ENCODE measurements around the gene IL1A. TPM values are rescaled to one million over a fixed set of nuclear protein-coding genes. Genes with fewer than 3 reads are reported as not detected.

IL1A gene
- total RNA-seq, 1 experiment from 2014 or later = 0.10 TPM

GRCh38 chr2:112828251-112828691 lies 44.0 kb upstream of the IL1A start:
- no peak overlapping the region for H2AFZ ChIP-seq (ENCODE audit: low read depth, low read length, poor library complexity, severe bottlenecking)
- peaks cover 7 to 9% of the 10 kb centered on the region in 2 experiments; a peak in 2 of 4 replicates for H3K4me1 ChIP-seq (ENCODE audit: control insufficient read depth in 1 of 2, insufficient read depth in 2 of 2, low read length in 2 of 2)
- no peaks in the 10 kb centered on the region for H3K27me3 ChIP-seq (ENCODE audit: insufficient read depth, low read length)
- intact Hi-C loops (cut with micrococcal nuclease) = no loop called here
- no peak overlapping the region for H3K4me2 ChIP-seq (ENCODE audit: low read length)
- no peak for ATAC-seq
- H3K9me3 ChIP-seq (ENCODE audit: control insufficient read depth in 1 of 2, insufficient read depth in 1 of 2, low read depth in 1 of 2, low read length in 2 of 2) = no peaks in the 10 kb centered on the region
- H3K36me3 ChIP-seq (ENCODE audit: control insufficient read depth in 1 of 2, insufficient read depth in 2 of 2, low read length in 2 of 2) = no peaks in the 10 kb centered on the region
- H3K27ac ChIP-seq (ENCODE audit: low read depth, low read length) = no peak overlapping the region
- no peak overlapping the region for H3K4me3 ChIP-seq (replicated peaks in 1 of 2; ENCODE audit: low read depth in 1 of 2, low read length in 2 of 2)
- BruUV-seq (replicated peaks) = no TSS peak
- no peaks in the 10 kb centered on the region for H3K9me2 ChIP-seq (ENCODE audit: insufficient read depth)
- H3K9ac ChIP-seq (ENCODE audit: low read length) = no peak overlapping the region
- H3K79me2 ChIP-seq (ENCODE audit: insufficient read depth, low read length) = no peaks in the 10 kb centered on the region
- DNase-seq (ENCODE audit: low read depth, low spot score) = no peak
- ChIA-PET RAD21 (ENCODE audit: low non-redundant PET in 1 of 2, low total read pairs in 2 of 2, uncharacterized antibody in 2 of 2, unreplicated experiment in 2 of 2) (no interaction called here), POLR2A (no interaction called here), CTCF (no interaction called here)
- no peaks in the 10 kb centered on the region for H4K20me1 ChIP-seq (ENCODE audit: insufficient read depth)
- TF ChIP-seq EGR1 (IDR thresholded peaks at IDR 0.05; ENCODE audit: low read depth) (no peak), RAD21 (IDR thresholded peaks at IDR 0.05; ENCODE audit: low read depth) (no peak), CEBPB (IDR thresholded peaks at IDR 0.05; ENCODE audit: low read depth) (no peak), POLR2A (IDR thresholded peaks at IDR 0.05; ENCODE audit: borderline replicate concordance, extremely low read depth, insufficient read depth, insufficient read length) (no peak), EZH2phosphoT487 (IDR thresholded peaks at IDR 0.05; ENCODE audit: borderline replicate concordance) (no peak), POLR2AphosphoS5 (IDR thresholded peaks at IDR 0.05; ENCODE audit: low read depth, low read length) (no peak), CBX3 (IDR thresholded peaks at IDR 0.05; ENCODE audit: low read depth) (no peak)

- CTCF ChIA-PET = no interaction called here
- no peaks in the 10 kb centered on the region for H3K79me2 ChIP-seq (ENCODE audit: insufficient read depth, low read length)
- POLR2A ChIA-PET = no interaction called here
- H3K27ac ChIP-seq (ENCODE audit: low read depth, low read length) = no peak overlapping the region
- H3K9me3 ChIP-seq (ENCODE audit: control insufficient read depth in 1 of 2, insufficient read depth in 1 of 2, low read depth in 1 of 2, low read length in 2 of 2) = no peaks in the 10 kb centered on the region
- H3K36me3 ChIP-seq (ENCODE audit: control insufficient read depth in 1 of 2, insufficient read depth in 2 of 2, low read length in 2 of 2) = no peaks in the 10 kb centered on the region
- no peak for ATAC-seq
- TF ChIP-seq CEBPB (IDR thresholded peaks at IDR 0.05; ENCODE audit: low read depth) (no peak), ATF3 (IDR thresholded peaks at IDR 0.05) (no peak), EZH2 (IDR thresholded peaks at IDR 0.05) (no peak), ELF1 (IDR thresholded peaks at IDR 0.05; ENCODE audit: borderline replicate concordance, low read depth) (no peak), SP1 (IDR thresholded peaks at IDR 0.05; ENCODE audit: low read depth) (no peak)
- no peaks in the 10 kb centered on the region for H3K27me3 ChIP-seq (ENCODE audit: insufficient read depth, low read length)
- H3K9me2 ChIP-seq (ENCODE audit: insufficient read depth) = no peaks in the 10 kb centered on the region
- no TSS peak for BruUV-seq (replicated peaks)
- peaks cover 7 to 9% of the 10 kb centered on the region in 2 experiments; a peak in 2 of 4 replicates for H3K4me1 ChIP-seq (ENCODE audit: control insufficient read depth in 1 of 2, insufficient read depth in 2 of 2, low read length in 2 of 2)
- RAD21 ChIA-PET (ENCODE audit: low non-redundant PET in 1 of 2, low total read pairs in 2 of 2, uncharacterized antibody in 2 of 2, unreplicated experiment in 2 of 2) = no interaction called here
- no peak overlapping the region for H2AFZ ChIP-seq (ENCODE audit: low read depth, low read length, poor library complexity, severe bottlenecking)
- no peak overlapping the region for H3K4me2 ChIP-seq (ENCODE audit: low read length)
- H4K20me1 ChIP-seq (ENCODE audit: insufficient read depth) = no peaks in the 10 kb centered on the region
- no peak overlapping the region for H3K4me3 ChIP-seq (replicated peaks in 1 of 2; ENCODE audit: low read depth in 1 of 2, low read length in 2 of 2)
- no peak for DNase-seq (ENCODE audit: low read depth, low spot score)
- no peak overlapping the region for H3K9ac ChIP-seq (ENCODE audit: low read length)
- intact Hi-C loops (cut with micrococcal nuclease) = no loop called here
Observed at GRCh38 chr2:112827604-112828185, 43.4 kb upstream of the IL1A start.

Data from HCT116 (cell line).